Brain pericyte (primary cell): ENCODE data around the gene ATP9A.
"Not testable (repeated sequence)": the region's sequence is repeated elsewhere in the genome, so short reads cannot be mapped to it uniquely, and the experiment has no call there.

ENCODE experiments used
- DNase-seq: peaks from one replicate; pipeline ENCODE4 v3.0.0-alpha.2; 2012; ENCODE audit warnings: low read depth, low spot score

ATP9A gene

GRCh38 chr20:51574248-51575033 is 193.7 kb downstream of the ATP9A start:
- no peak for DNase-seq

GRCh38 chr20:51573576-51574243 is 194.5 kb downstream of the ATP9A start:
- DNase-seq = no peak

- DNase-seq = no peak
These were observed 196.8 kb downstream of the ATP9A start for GRCh38 chr20:51571460-51571794.

GRCh38 chr20:51570739-51571459 is 197.3 kb downstream of the ATP9A start:
- no peak for DNase-seq

GRCh38 chr20:51569815-51570738 is 198.1 kb downstream of the ATP9A start:
- no peak for DNase-seq

GRCh38 chr20:51568533-51568932 is 199.7 kb downstream of the ATP9A start:
- DNase-seq = not testable (repeated sequence)

GRCh38 chr20:51567622-51568021 is 200.6 kb downstream of the ATP9A start:
- DNase-seq = no peak

- DNase-seq = no peak
These were observed 201.6 kb downstream of the ATP9A start for GRCh38 chr20:51566594-51566993.

GRCh38 chr20:51565298-51566144 is 202.7 kb downstream of the ATP9A start:
- no peak for DNase-seq

- peak; percentile 61 for DNase-seq
These were observed 204.5 kb downstream of the ATP9A start for GRCh38 chr20:51563486-51564332.

GRCh38 chr20:51563174-51563485 is 205.1 kb downstream of the ATP9A start:
- no peak for DNase-seq

GRCh38 chr20:51562332-51563173 is 205.6 kb downstream of the ATP9A start:
- DNase-seq = peak; percentile 60

GRCh38 chr20:51562027-51562331 is 206.2 kb downstream of the ATP9A start:
- no peak for DNase-seq

- no peak for DNase-seq
These were observed 207.5 kb downstream of the ATP9A start for GRCh38 chr20:51560550-51561307.

GRCh38 chr20:51560042-51560441 is 208.1 kb downstream of the ATP9A start:
- no peak for DNase-seq

GRCh38 chr20:51554538-51555165 is 213.5 kb downstream of the ATP9A start:
- DNase-seq = no peak

- no peak for DNase-seq
These were observed 214.2 kb downstream of the ATP9A start for GRCh38 chr20:51553897-51554486.

- no peak for DNase-seq
These were observed 217.0 kb downstream of the ATP9A start for GRCh38 chr20:51551186-51551585.
